GM21717 (cell line): ENCODE data around the gene FOXK1.
"Not testable (repeated sequence)": the region's sequence is repeated elsewhere in the genome, so short reads cannot be mapped to it uniquely, and the experiment has no call there.

Experiments
- ATAC-seq: cut with Tn5 transposase; IDR thresholded peaks from one replicate; pipeline ENCODE4 v1.9.1; 2021; ENCODE audit warnings: mild to moderate bottlenecking, moderate library complexity; ENCODE audit not compliant: unreplicated experiment

Gene FOXK1

DNA sequence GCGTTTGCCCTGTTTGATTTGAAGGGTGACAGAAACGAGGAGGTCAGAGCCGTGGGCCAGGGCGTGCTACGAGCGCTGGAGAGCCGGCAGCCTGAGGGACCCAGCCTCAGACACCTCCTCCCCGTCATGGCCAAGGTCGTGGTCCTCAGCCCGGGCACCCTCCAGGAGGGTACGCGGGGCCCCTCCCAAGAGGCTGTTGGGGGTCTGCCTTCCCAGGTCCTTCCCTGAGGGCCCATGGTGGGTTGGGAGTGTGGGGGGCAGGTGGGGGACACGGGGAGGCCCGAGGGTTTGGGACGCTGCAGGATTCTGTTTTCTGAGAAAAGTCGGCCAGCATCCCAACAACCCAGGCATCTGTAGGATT lies 101.2 kb downstream of the FOXK1 start:
- ATAC-seq: no peak

DNA sequence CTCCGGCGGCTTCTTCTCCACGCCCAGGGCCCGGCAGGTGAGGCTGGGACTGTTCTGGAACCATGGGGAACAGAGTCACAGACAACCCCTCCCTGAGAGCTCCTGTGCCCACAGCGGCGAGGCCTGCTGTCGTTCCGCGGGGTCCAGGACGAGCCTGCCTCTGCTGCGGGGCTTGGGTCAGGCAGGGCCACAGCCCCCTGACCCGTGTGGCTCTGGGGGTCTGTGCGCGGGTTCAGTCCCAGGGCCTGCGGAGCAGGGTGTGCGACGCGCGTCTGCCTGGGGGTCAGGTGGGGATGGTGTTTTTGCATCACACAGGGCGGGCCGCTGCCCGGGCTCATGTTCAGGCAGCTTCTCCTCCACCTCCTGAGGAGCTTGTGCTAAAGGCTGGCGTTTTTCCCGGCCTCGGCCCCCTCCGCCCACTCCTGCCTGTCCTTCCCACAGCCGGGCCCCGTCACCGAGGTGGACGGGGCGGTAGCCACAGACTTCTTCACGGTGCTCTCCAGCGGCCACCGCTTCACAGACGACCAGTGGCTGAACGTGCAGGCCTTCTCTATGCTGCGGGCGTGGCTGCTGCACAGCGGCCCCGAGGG lies 101.8 kb downstream of the FOXK1 start:
- no peak for ATAC-seq

DNA sequence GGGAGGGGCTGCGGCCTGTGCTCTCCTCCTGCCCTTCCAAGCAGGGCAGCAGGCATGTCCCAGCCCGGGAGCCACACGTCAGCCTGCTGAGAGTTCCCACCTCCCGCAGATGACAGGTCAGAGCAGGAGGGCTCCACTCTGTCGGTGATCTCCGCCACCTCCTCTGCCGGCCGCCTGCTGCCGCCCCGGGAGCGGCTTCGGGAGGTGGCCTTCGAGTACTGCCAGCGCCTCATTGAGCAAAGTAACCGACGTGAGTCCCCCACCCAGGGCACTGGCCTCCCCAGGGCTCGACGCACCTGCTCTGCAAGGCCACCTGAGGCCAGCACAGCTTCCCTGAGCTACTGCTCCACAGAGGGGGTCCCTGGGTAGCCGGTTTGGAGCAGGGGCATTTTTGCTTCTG lies 102.7 kb downstream of the FOXK1 start:
- no peak for ATAC-seq

DNA sequence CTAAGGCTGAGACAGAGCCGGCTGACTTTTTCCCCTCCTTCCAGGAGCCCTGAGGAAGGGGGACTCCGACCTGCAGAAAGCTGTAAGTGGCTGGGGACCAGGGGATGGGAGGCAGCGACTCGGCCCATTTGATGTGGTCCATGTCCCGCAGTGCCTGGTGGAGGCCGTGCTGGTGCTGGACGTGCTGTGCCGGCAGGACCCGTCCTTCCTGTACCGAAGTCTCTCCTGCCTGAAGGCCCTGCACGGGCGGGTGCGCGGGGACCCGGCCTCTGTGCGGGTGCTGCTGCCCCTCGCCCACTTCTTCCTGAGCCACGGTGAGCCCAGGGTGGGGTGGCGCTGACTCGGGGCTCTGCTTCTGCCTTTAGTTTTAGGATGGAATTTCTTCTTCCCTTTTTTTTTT lies 103.3 kb downstream of the FOXK1 start:
- no peak for ATAC-seq

DNA sequence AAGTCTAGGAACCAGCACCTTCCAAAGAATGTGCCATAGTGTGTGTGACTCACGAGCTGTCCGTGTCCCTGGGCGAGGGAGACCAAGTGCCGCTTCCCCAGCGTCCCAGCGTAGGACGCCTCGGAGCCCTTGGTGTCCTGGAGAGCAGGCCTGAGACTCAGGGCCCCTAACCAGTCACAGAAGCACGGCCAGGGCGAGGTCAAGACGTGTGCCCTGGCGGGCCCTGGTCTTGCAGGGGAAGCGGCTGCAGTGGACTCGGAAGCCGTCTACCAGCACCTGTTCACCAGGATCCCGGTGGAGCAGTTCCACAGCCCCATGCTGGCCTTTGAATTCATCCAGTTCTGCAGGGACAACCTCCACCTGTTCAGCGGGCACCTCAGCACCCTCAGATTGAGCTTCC lies 103.9 kb downstream of the FOXK1 start:
- ATAC-seq: no peak

DNA sequence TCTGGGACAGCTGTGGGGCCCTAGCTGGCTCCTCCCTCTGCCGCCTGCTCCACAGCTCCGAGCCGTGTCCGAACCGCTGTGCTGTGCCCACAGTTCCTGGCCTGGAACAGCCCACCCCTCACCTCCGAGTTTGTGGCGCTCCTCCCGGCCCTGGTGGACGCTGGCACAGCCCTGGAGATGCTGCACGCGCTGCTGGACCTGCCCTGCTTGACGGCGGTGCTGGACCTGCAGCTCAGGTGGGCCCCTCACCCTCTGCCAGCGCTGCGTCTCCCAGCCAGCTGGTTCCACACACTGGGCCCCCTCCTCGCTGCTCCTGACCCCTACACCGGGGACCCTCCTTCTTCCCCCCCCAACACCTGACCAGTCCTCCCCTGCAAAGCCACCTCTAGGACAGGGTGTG lies 105.4 kb downstream of the FOXK1 start:
- no peak for ATAC-seq

DNA sequence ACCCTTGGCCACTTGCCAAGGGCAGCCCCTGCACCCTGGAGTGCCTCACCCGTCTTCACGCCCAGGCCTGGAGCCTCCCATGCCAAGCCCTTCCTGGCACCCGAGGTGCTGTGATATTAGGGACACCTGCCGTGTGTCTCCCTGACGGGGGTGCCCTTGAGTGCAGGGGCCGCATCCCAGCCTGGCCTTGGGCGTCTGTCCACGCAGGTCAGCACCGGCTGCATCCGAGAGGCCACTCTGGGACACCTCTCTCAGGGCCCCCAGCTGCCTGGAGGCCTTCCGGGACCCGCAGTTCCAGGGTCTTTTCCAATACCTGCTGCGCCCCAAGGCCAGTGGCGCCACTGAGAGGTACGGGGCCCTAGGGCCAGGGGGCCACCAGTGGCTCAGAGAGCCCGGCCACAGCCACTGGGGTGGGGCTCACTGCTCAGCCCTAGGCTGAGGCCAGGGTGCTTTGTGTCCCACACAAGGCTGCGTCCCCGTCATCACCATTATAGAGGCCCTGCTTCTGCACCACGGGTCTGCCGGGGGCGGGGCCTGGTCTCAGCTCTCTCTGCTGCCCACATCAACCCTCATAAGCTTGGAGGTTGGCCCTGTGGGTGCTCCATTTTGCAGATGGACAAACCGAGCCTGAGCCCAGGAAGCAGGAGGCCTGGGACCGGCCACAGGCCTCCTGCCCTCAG lies 106.0 kb downstream of the FOXK1 start:
- no peak for ATAC-seq

DNA sequence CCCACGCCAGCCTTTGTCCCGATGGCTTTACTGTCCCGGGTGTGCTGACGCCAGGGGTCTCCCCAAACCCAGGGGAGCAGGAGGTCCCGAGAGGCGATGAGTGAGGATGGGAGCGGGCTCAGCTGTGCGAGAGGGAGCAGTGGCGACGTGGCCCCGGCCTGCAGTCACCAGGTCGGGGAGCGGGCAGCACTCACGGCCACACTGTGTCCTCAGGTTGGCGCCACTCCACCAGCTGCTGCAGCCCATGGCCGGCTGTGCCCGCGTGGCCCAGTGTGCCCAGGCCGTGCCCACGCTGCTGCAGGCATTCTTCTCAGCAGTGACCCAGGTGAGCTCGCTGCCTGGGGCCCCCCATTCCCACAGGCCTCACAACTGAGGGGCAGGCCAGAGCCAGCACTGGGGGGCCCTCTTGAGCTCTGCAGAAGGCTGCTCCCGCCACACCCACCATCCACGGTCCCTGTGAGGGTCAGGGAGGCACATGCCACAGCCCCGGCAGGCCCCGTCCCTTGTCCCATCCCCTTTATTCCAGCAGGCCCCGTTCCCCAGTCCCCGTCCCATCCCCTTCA lies 106.6 kb downstream of the FOXK1 start:
- no peak for ATAC-seq

DNA sequence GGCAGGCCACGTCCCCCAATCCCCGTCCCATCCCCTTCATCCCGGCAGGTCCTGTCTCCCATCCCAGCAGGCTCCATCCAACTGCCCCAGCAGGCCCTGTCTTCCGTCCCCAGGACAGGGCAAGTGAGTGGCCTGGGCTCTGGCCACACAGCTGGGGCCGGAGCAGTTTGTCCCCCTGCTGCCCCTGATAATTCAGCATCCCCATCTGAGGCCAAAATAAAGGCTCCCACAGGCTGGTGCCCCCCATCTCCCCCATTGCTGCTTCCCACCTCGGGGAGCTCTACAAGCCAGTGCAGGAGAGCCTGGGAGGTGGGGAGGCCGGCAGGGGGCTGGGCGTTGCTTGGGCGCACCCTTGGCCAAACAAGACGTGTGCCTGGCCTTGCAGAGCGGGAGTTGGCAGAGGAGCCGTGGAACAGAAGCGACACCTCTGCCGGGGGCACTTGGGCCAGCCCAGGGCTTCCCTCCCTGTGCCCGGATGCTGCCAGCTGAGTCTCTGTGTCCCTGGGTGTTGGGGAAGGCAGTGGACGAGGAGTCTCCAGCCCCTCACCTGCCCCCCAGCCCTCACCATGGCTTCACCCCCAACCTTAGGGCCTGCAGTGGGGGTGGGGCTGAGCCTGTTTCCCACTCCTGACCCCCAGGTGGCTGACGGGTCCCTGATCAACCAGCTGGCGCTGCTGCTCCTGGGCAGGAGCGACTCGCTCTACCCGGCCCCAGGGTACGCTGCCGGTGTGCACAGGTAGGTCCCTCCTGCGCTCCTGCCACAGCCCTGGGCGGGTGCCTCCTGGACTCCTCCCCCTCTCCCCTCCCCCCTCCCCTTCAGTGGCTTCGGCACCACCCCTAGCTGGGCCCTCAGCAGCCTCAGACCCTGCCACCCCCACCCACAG lies 107.3 kb downstream of the FOXK1 start:
- ATAC-seq: no peak

DNA sequence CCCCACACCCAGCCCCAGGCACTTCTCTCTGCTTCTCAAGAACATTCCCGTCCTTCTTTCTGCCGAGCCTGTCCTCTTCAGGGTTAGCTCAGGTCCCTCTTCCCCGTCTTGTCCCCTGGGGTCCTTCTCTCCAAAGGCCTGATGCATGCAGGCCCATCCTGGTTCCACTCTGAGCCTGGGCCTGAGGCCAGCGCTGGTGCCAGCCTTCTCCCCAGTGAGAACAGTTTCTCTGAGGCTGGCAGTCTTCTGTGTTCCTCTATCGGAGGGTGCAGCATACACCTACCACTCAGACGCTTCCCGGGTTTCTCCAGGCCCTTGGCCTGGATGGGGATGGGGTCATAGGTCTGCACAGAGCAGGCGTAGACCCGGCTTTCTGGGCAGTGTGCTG lies 108.0 kb downstream of the FOXK1 start:
- ATAC-seq: no peak

DNA sequence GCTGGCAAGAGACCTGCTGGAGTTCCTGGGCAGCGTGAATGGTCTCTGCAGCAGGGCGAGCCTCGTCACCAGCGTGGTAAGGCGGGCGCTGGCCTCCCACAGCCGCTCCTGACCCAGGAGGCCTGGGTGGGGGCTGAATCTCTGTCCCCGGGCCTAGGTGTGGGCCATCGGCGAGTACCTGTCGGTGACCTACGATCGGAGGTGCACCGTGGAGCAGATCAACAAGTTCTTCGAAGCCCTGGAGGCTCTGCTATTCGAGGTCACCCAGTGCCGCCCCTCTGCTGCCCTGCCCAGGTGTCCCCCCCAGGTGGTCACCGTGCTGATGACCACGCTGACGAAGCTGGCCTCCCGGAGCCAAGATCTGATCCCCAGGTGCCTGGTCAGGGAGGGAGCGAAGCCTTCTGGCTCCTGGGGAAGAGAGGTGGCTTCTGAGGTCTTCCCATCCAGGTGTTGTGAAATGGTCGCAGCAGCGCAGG lies 108.5 kb downstream of the FOXK1 start:
- ATAC-seq: no peak

DNA sequence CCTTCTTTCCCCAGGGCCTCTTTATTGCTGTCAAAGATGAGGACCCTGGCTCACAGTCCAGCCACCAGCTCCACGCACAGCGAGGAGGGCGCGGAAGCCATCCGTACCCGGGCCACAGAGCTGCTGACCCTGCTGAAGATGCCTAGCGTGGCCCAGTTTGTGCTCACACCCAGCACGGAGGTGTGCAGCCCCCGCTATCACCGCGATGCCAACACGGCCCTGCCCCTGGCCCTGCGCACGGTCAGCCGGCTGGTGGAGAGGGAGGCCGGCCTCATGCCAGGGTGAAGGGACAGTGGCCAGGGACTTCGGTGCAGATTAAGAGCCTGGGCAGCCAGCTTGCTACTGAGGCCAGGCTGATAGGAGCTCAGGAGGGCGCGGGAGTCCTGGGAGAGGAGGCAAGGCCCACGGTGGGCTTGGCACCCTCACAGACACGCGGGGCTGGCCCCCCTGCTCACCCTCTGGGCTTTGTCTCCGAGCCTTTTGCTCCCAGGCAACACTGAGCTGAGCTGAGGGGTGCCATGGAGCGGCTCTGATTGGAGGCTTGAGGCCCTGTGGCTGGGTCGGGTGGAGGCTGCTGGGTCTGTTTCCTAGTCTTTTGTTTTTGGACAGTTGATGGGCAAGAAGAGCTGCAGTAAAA lies 109.1 kb downstream of the FOXK1 start:
- ATAC-seq: no peak

DNA sequence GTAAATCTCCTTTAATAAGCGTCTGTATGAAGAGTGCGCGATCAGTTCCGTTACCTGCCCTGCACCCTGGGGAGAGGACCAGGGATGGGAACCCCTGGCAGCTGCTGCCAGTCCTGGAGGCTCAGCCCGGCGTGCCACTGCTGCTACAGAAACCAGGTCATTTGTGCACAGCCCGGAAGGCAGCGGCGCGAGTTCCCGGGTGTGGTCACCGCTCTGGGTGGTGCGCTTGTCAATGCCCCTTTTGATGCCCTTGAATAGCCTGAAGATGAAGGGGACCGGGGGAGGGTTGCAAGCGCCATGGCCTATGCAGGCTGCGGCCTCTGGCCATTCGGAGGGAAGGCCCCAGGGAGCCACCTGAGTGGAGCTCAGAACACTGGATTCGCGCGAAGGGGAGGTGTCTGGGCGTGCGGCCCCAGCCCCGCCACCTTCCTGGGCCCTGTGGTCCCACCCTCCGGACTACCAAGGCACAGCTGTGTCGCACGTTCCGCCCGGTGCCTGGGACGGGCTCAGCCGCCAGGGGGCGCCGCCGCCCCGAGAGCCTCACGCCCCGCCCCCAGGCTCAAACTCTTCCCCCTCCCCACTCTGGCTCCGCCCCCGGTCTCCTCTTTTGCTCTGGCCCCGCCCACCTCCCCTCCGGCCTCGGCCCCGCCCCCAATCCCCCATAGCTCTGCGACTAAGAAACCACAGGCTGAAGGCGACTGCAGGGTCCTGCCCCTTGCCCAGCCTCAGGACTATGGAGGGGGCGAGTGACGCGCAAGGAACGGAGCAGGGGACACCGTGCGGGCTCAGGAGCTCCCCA lies 109.8 kb downstream of the FOXK1 start:
- no peak for ATAC-seq

DNA sequence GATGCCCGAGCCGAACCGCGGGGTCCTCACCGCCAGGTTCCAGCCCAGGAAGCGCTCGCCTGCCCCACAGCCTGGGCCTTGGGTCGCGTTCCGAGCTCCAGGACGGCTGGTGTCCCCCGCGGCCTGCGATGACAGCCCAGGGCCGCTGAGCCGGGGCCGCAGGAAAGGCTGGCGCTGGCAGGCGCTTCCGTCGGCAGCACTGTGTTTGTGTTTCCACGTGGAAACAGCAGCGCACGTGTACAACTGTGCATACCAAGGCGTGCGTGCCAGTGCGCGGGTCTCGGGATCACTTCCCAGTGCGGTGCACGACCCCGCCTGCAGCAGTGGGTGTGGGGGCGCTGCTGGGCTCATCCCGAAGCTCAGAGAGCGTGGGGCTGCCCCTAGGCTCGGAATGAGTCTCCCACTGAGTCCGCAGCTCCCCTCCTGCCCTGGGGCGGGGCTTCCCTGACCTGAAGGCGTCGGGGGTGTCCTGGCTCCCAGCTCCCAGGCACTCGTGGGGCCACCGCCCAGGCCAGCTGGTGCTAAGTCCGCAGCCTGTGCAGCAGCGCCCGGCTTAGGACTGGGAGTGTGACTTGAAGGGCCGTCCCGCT lies 110.5 kb downstream of the FOXK1 start:
- ATAC-seq: no peak

DNA sequence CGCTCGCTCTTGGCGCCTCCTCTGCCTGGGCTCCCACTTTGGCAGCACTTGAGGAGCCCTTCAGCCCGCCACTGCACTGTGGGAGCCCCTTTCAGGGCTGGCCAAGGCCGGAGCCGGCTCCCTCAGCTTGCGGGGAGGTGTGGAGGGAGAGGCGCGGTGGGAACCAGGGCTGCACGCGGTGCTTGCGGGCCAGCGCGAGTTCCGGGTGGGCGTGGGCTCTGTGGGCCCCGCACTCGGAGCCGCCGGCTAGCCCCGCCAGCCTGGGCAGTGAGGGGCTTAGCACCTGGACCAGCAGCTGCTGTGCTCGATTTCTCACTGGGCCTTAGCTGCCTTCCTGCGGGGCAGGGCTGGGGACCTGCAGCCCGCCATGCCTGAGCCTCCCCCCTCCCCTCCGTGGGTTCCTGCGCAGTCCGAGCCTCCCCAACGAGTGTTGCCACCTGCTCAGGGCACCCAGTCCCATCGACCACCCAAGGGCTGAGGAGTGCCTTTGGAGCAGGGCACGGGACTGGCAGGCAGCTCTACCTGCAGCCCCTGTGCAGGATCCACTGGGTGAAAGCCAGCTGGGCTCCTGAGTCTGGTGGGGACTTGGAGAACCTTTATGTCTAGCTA lies 111.4 kb downstream of the FOXK1 start:
- not testable (repeated sequence) for ATAC-seq

DNA sequence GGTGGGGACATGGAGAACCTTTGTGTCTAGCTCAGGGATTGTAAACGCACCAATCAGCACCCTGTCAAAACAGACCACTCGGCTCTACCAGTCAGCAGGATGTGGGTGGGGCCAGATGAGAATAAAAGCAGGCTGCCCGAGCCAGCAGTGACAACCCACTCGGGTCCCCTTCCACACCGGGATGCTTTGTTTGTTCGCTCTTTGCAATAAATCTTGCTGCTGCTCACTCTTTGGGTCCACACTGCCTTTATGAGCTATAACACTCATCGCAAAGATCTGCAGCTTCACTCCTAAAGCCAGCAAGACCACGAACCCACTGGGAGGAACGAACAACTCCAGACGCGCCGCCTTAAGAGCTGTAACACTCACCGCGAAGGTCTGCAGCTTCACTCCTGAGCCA lies 112.1 kb downstream of the FOXK1 start:
- ATAC-seq: not testable (repeated sequence)

DNA sequence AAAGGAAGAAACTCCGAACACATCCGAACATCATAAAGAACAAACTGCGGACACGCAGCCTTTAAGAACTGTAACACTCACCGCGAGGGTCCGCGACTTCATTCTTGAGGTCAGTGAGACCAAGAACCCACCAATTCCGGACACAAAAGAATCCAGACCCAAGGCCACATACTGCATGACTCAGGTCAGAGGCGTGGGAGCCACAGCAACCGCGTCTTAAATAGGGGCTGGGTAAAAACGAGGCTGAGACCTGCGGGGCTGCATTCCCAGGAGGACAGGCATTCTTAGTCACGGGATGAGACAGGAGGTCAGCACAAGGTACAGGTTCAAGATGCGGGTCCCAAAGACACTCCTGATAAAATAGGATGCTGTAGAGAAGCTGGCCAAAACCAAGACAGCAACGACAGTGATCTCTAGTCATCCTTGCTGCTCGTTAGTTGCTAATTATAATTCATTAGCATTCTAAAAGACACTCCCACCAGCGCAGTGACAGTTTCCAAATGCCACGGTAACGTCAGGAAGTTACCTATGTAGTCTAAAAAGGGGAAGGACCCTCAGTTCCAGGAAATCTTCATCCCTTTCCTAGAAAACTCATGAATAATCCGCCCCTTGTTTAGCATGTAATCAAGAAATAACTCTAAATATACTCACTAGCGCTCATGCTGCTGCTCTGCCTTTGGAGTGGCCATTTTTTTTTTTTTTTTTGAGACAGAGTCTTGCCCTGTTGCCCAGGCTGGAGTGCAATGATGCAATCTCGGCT lies 112.7 kb downstream of the FOXK1 start:
- no peak for ATAC-seq

DNA sequence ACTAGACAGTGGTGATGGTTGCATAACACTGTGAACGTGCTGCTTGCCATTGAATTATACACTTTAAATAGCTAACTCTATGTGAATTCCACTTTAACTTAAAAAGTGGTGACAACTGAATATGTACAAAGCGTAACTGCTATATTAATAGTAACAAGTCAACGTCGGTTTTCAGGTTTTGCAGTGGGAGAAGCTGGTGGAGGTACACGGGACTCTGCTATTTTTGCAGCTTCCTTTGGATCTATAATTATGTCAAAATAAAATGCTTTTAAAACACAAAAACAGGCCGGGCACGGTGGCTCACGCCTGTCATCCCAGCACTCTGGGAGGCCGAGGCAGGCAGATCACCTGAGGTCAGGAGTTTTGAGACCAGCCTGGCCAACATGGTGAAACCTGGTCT lies 114.4 kb downstream of the FOXK1 start:
- ATAC-seq: no peak
